ENCODE data around the gene EPC1. TPM values are rescaled to one million over a fixed set of nuclear protein-coding genes. Genes with fewer than 3 reads are reported as not detected.

The EPC1 gene
- total and polyA plus RNA-seq, 9 of the 15 experiments (the other 6 are each of a cell fraction or from before 2014, with no cell fraction given): 7.0 to 43.6 (median 16.1) TPM

- no peak for TF ChIP-seq SAFB (IDR thresholded peaks at IDR 0.05; ENCODE audit: borderline replicate concordance, low read depth, low read length)
- TF ChIP-seq LARP7 (IDR thresholded peaks at IDR 0.05): no peak
- no peak for TF ChIP-seq CBX3 (IDR thresholded peaks at IDR 0.05; ENCODE audit: borderline replicate concordance in 1 of 2, low read length in 2 of 2)
- TF ChIP-seq, protein P1, sequence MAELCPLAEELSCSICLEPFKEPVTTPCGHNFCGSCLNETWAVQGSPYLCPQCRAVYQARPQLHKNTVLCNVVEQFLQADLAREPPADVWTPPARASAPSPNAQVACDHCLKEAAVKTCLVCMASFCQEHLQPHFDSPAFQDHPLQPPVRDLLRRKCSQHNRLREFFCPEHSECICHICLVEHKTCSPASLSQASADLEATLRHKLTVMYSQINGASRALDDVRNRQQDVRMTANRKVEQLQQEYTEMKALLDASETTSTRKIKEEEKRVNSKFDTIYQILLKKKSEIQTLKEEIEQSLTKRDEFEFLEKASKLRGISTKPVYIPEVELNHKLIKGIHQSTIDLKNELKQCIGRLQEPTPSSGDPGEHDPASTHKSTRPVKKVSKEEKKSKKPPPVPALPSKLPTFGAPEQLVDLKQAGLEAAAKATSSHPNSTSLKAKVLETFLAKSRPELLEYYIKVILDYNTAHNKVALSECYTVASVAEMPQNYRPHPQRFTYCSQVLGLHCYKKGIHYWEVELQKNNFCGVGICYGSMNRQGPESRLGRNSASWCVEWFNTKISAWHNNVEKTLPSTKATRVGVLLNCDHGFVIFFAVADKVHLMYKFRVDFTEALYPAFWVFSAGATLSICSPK (IDR thresholded peaks at IDR 0.05; ENCODE audit: borderline replicate concordance): no peak
- no peak for TF ChIP-seq SMC3 (conservative IDR thresholded peaks at IDR 0.05; ENCODE audit: insufficient read depth, low read depth, low read length)
- peak; percentile 85 for TF ChIP-seq POLR2AphosphoS5 (IDR thresholded peaks at IDR 0.05; ENCODE audit: control insufficient read depth, insufficient read depth, low read depth, low read length)
- no peak for TF ChIP-seq ATF1 (CRISPR knock-in tag; IDR thresholded peaks at IDR 0.05)
- no peak; the same call in 1 of the 2 replicates for TF ChIP-seq ATF1 (tag; IDR thresholded peaks at IDR 0.05)
- no peak for TF ChIP-seq GTF2B (IDR thresholded peaks at IDR 0.05; ENCODE audit: extremely low read depth, insufficient read length)
- TF ChIP-seq KDM4B (IDR thresholded peaks at IDR 0.05; ENCODE audit: borderline replicate concordance in 2 of 2, low read depth in 1 of 2): peak in 1 of 2 experiments; percentile 61; a peak in 1 of 4 replicates
- no peak for TF ChIP-seq HNRNPUL1 (IDR thresholded peaks at IDR 0.05; ENCODE audit: low read length)
- TF ChIP-seq BRF1 (IDR thresholded peaks at IDR 0.05; ENCODE audit: borderline replicate concordance, extremely low read depth, insufficient read length): no peak
- TF ChIP-seq SMARCA5 (IDR thresholded peaks at IDR 0.05): no peak
- TF ChIP-seq, protein P2, sequence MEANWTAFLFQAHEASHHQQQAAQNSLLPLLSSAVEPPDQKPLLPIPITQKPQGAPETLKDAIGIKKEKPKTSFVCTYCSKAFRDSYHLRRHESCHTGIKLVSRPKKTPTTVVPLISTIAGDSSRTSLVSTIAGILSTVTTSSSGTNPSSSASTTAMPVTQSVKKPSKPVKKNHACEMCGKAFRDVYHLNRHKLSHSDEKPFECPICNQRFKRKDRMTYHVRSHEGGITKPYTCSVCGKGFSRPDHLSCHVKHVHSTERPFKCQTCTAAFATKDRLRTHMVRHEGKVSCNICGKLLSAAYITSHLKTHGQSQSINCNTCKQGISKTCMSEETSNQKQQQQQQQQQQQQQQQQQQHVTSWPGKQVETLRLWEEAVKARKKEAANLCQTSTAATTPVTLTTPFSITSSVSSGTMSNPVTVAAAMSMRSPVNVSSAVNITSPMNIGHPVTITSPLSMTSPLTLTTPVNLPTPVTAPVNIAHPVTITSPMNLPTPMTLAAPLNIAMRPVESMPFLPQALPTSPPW (CRISPR knock-in tag; IDR thresholded peaks at IDR 0.05): peak; percentile 96
- TF ChIP-seq, protein P3, sequence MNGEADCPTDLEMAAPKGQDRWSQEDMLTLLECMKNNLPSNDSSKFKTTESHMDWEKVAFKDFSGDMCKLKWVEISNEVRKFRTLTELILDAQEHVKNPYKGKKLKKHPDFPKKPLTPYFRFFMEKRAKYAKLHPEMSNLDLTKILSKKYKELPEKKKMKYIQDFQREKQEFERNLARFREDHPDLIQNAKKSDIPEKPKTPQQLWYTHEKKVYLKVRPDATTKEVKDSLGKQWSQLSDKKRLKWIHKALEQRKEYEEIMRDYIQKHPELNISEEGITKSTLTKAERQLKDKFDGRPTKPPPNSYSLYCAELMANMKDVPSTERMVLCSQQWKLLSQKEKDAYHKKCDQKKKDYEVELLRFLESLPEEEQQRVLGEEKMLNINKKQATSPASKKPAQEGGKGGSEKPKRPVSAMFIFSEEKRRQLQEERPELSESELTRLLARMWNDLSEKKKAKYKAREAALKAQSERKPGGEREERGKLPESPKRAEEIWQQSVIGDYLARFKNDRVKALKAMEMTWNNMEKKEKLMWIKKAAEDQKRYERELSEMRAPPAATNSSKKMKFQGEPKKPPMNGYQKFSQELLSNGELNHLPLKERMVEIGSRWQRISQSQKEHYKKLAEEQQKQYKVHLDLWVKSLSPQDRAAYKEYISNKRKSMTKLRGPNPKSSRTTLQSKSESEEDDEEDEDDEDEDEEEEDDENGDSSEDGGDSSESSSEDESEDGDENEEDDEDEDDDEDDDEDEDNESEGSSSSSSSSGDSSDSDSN (IDR thresholded peaks at IDR 0.05; ENCODE audit: borderline replicate concordance in 1 of 2, low read depth in 2 of 2, low read length in 2 of 2): peak; percentile 62 to 63; a peak in 2 of 4 replicates
- TF ChIP-seq ZNF224 (CRISPR knock-in tag; IDR thresholded peaks at IDR 0.05): no peak
- TF ChIP-seq ZBTB1 (CRISPR knock-in tag; IDR thresholded peaks at IDR 0.05; ENCODE audit: borderline replicate concordance, low read depth): no peak; the same call in 1 of the 2 replicates
- TF ChIP-seq ZNF589 (CRISPR knock-in tag; IDR thresholded peaks at IDR 0.05; ENCODE audit: low read depth): peak; percentile 72
- TF ChIP-seq KAT8 (IDR thresholded peaks at IDR 0.05; ENCODE audit: low read depth): peak; percentile 98
- TF ChIP-seq FOXM1 (IDR thresholded peaks at IDR 0.05; ENCODE audit: low read depth): no peak
- peak; percentile 68; the same call in 1 of the 2 replicates for TF ChIP-seq FOXM1 (CRISPR knock-in tag; IDR thresholded peaks at IDR 0.05; ENCODE audit: low read depth)
- no peak for TF ChIP-seq PPARD (CRISPR knock-in tag; IDR thresholded peaks at IDR 0.05)
These were observed at the start of gene EPC1 (continued) for GRCh38 chr10:32346551-32347362.

Data from K562 (cell line).